ENCODE results near the gene ZSCAN12. TPM values are rescaled to one million over a fixed set of nuclear protein-coding genes. Genes with fewer than 3 reads are reported as not detected.
"Not testable (repeated sequence)": the region's sequence is repeated elsewhere in the genome, so short reads cannot be mapped to it uniquely, and the experiment has no call there.

The ZSCAN12 gene
- total and polyA plus RNA-seq, 7 donors, result 0.48 to 2.2 (median 1.1) TPM

DNA sequence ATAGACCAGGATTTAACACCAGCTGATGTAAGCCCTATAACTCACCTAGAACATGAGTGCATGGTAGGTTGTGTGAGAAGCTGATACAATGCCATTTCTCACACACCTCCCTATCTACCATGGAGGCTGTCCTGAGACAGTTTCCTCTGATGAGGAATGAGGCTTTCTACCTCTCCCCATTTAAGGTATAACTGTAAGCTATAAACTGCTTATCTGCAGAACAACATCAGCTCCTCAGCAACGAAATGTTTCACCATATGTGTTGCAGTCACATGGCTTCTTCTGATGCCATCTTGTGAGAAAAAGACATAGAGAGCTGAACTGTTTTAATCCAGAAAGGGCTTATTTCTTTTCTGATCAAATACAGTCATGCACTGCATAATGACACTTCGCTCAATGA is 29.1 kb downstream of the ZSCAN12 start:
- 79 to 83% (median 83%) methylated on average over 2 of the region's 2 CpGs for WGBS, 3 donors
- no peak for DNase-seq
- intact Hi-C loops (cut with DNase I), result no loop called here

DNA sequence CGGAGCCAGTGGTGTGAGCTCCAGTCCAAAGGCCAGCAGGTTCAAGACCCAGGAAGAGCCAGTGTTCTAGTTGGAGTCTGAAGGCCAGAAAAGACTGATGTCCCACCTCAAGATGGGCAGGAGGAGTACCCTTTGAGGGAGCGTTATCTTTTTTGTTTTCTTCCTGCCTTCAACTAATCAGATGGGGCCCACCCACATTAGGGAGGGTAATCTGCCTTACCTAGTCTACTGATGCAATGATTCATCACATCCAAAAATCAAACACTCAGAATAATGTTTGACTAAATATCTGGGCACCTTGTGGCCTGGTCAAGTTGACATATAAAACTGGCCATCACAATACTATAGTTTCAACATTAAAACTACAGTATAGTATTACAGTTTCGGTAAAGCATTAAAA is 30.1 kb downstream of the ZSCAN12 start:
- 93 to 97% (median 95%) methylated on average over 3 of the region's 3 CpGs for WGBS, 3 donors
- H3K36me3 ChIP-seq (ENCODE audit: insufficient read depth in 1 of 2, low read depth in 1 of 2), result peaks cover 9 to 52% of the 10 kb centered on the region in 2 donors
- H3K4me3 ChIP-seq, result no peak overlapping the region
- DNase-seq (no peak), ATAC-seq (no peak)
- no peaks in the 10 kb centered on the region for H3K4me1 ChIP-seq
- intact Hi-C loops (cut with DNase I), result no loop called here
- no peak overlapping the region for H3K27ac ChIP-seq
- no peaks in the 10 kb centered on the region for H3K27me3 ChIP-seq (ENCODE audit: insufficient read depth in 3 of 3, low read length in 2 of 3)
- TF ChIP-seq, protein P1, sequence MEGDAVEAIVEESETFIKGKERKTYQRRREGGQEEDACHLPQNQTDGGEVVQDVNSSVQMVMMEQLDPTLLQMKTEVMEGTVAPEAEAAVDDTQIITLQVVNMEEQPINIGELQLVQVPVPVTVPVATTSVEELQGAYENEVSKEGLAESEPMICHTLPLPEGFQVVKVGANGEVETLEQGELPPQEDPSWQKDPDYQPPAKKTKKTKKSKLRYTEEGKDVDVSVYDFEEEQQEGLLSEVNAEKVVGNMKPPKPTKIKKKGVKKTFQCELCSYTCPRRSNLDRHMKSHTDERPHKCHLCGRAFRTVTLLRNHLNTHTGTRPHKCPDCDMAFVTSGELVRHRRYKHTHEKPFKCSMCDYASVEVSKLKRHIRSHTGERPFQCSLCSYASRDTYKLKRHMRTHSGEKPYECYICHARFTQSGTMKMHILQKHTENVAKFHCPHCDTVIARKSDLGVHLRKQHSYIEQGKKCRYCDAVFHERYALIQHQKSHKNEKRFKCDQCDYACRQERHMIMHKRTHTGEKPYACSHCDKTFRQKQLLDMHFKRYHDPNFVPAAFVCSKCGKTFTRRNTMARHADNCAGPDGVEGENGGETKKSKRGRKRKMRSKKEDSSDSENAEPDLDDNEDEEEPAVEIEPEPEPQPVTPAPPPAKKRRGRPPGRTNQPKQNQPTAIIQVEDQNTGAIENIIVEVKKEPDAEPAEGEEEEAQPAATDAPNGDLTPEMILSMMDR (IDR thresholded peaks at IDR 0.05), result no peak
- no peaks in the 10 kb centered on the region for H3K9me3 ChIP-seq

More for the DNA sequence above, 29.1 kb downstream of the ZSCAN12 start:
- H3K27me3 ChIP-seq (ENCODE audit: insufficient read depth in 3 of 3, low read length in 2 of 3), result no peaks in the 10 kb centered on the region
- no peak for ATAC-seq
- no peak overlapping the region for H3K27ac ChIP-seq
- H3K36me3 ChIP-seq (ENCODE audit: insufficient read depth in 1 of 2, low read depth in 1 of 2), result peaks cover 6 to 42% of the 10 kb centered on the region in 2 donors
- H3K4me1 ChIP-seq, result no peaks in the 10 kb centered on the region
- H3K9me3 ChIP-seq, result no peaks in the 10 kb centered on the region
- H3K4me3 ChIP-seq, result no peak overlapping the region
- TF ChIP-seq, protein P1 (IDR thresholded peaks at IDR 0.05), result no peak

DNA sequence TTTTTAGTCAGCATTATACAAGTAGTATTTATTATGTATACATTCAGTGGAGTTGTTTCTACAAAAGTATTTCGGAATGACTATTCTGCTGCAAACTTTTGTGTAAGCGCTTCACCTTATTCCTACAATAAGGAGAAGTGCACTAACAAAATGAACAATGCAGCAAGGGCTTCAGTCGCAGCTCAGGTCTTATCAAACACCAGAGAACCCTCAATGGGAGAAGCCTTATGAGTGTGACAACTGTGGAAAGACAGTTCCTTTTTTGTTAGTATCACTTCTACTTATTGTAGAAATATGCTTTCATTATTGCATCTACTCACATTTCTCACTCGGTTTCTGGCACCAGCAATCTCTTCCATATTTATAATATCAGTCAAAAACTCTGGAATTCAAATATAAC is 31.0 kb downstream of the ZSCAN12 start:
- no peak for DNase-seq
- H3K4me3 ChIP-seq, result no peak overlapping the region
- peaks cover 9 to 60% of the 10 kb centered on the region in 2 donors for H3K36me3 ChIP-seq (ENCODE audit: insufficient read depth in 1 of 2, low read depth in 1 of 2)
- TF ChIP-seq, protein P1 (IDR thresholded peaks at IDR 0.05), result no peak
- no peaks in the 10 kb centered on the region for H3K4me1 ChIP-seq
- H3K27ac ChIP-seq, result no peak overlapping the region
- intact Hi-C loops (cut with DNase I), result no loop called here
- no peak for ATAC-seq
- 87 to 95% (median 90%) methylated on average over 4 of the region's 4 CpGs for WGBS, 3 donors
- H3K9me3 ChIP-seq, result no peaks in the 10 kb centered on the region
- H3K27me3 ChIP-seq (ENCODE audit: insufficient read depth in 3 of 3, low read length in 2 of 3), result no peaks in the 10 kb centered on the region

DNA sequence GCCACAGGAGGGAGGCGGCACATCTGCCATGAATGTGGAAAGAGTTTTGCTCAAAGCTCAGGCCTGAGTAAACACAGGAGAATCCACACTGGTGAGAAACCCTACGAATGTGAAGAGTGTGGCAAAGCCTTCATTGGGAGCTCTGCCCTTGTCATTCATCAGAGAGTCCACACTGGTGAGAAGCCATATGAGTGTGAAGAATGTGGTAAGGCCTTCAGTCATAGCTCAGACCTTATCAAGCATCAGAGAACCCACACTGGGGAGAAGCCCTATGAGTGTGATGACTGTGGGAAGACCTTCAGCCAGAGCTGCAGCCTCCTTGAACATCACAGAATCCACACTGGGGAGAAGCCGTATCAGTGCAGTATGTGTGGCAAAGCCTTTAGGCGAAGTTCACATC is 34.0 kb downstream of the ZSCAN12 start:
- H3K27ac ChIP-seq; DNase-seq; H3K4me3 ChIP-seq; intact Hi-C loops (cut with DNase I); H3K9me3 ChIP-seq; H3K27me3 ChIP-seq (ENCODE audit: insufficient read depth in 3 of 3, low read length in 2 of 3); H3K4me1 ChIP-seq; ATAC-seq: not testable (repeated sequence)
- H3K36me3 ChIP-seq (ENCODE audit: insufficient read depth in 1 of 2, low read depth in 1 of 2), result peaks cover 15 to 89% of the 10 kb centered on the region in 2 donors
- WGBS, 3 donors, result 91 to 96% (median 94%) methylated on average over 4 of the region's 4 CpGs

DNA sequence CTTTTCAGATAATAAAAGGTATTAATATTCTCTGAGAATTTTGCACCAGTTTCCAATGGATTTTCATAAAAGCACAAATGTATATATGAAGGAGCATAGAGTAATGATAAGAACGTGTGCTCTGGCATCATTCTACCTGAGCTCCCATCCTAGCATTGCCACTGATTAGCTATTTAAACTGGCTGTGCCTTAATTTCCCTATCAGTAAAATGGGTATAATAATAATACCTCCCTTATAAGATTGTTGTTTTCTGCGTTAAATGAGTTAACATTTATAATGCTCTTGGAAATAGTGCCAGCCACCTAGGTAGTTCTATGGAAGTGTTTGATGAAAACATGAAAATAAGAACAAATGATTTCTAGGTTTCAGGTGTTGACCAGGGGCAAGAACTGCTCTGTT is 38.6 kb downstream of the ZSCAN12 start:
- H3K4me1 ChIP-seq, result peaks cover 5% of the 10 kb centered on the region
- TF ChIP-seq, protein P1 (IDR thresholded peaks at IDR 0.05), result no peak
- peaks cover 9 to 65% of the 10 kb centered on the region in 2 donors for H3K36me3 ChIP-seq (ENCODE audit: insufficient read depth in 1 of 2, low read depth in 1 of 2)
- WGBS, 3 donors, result 89 to 93% (median 92%) methylated on average over 2 of the region's 2 CpGs
- intact Hi-C loops (cut with DNase I), result no loop called here
- no peaks in the 10 kb centered on the region for H3K9me3 ChIP-seq
- H3K4me3 ChIP-seq, result no peak overlapping the region
- ATAC-seq, result no peak
- H3K27ac ChIP-seq, result no peak overlapping the region
- DNase-seq, result no peak
- H3K27me3 ChIP-seq (ENCODE audit: insufficient read depth in 3 of 3, low read length in 2 of 3), result no peaks in the 10 kb centered on the region

DNA sequence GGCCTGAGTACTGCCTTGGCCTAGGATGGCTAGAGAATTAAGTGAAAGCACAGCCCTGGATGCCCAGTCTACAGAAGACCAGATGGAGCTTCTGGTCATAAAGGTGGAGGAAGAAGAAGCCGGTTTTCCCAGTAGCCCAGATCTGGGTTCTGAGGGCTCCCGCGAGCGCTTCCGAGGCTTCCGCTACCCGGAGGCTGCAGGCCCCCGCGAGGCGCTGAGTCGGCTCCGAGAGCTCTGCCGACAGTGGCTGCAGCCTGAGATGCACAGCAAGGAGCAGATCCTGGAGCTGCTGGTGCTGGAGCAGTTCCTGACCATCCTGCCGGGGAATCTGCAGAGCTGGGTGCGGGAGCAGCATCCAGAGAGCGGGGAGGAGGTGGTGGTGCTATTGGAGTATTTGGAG is 40.0 kb downstream of the ZSCAN12 start:
- H3K27me3 ChIP-seq (ENCODE audit: insufficient read depth in 3 of 3, low read length in 2 of 3); ATAC-seq; DNase-seq; H3K27ac ChIP-seq; H3K4me3 ChIP-seq; H3K9me3 ChIP-seq: not testable (repeated sequence)
- 91 to 97% (median 96%) methylated on average over 13 to 14 of the region's 16 CpGs for WGBS, 3 donors
- peaks cover 6 to 51% of the 10 kb centered on the region in 2 donors for H3K36me3 ChIP-seq (ENCODE audit: insufficient read depth in 1 of 2, low read depth in 1 of 2)
- H3K4me1 ChIP-seq, result peaks cover 16% of the 10 kb centered on the region
- intact Hi-C loops (cut with DNase I), result loop anchor here (5.0 to 10.0 kb wide), 6 partner anchors 92 to 1172 kb away; partner anchors contain the start of genes ZSCAN26 (in 2 of the 2), ZKSCAN4 (in 1 of the 2) and ZSCAN9 (in 1 of the 2)

Data from psoas muscle (tissue), 8 donors.